ENCODE measurements around the gene CEP112. TPM values are rescaled to one million over a fixed set of nuclear protein-coding genes. Genes with fewer than 3 reads are reported as not detected.

Gene CEP112
- polyA plus RNA-seq, 1 experiment = 5.7 TPM

DNA sequence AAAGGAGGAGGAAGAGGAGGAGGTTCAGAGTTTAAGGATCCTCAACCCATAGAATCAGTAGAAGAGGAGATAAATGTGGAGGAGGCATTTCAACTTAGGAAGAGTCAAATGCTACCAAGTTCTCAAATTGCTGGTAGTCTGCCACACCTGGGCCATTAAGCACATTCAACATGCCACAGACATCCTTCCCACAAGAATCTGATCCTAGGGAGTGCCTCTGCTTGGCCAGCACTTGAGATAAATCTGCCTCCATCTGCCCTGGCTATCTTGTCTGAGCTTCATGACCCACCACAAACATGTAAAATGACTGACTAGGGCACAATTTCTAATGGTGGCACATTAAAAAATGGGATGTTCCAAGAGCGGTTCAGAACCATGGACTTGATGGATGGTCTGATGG lies 593.2 kb downstream of the CEP112 start:
- Histone ChIP-seq H3K4me3 (ENCODE audit: low read depth, low read length) (no peak overlapping the region), H3K9me3 (ENCODE audit: control insufficient read depth, insufficient read depth, low read length) (no peaks in the 10 kb centered on the region), H3K27me3 (ENCODE audit: control insufficient read depth, insufficient read depth, low read length) (peaks cover 7% of the 10 kb centered on the region), H3K27ac (ENCODE audit: low read depth, low read length) (no peak overlapping the region)
- CTCF ChIA-PET = no interaction called here
- TF ChIP-seq, protein P1, sequence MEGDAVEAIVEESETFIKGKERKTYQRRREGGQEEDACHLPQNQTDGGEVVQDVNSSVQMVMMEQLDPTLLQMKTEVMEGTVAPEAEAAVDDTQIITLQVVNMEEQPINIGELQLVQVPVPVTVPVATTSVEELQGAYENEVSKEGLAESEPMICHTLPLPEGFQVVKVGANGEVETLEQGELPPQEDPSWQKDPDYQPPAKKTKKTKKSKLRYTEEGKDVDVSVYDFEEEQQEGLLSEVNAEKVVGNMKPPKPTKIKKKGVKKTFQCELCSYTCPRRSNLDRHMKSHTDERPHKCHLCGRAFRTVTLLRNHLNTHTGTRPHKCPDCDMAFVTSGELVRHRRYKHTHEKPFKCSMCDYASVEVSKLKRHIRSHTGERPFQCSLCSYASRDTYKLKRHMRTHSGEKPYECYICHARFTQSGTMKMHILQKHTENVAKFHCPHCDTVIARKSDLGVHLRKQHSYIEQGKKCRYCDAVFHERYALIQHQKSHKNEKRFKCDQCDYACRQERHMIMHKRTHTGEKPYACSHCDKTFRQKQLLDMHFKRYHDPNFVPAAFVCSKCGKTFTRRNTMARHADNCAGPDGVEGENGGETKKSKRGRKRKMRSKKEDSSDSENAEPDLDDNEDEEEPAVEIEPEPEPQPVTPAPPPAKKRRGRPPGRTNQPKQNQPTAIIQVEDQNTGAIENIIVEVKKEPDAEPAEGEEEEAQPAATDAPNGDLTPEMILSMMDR (IDR thresholded peaks at IDR 0.05; ENCODE audit: low read depth, low read length) = no peak
- POLR2A ChIA-PET = no interaction called here
- no peak for DNase-seq (ENCODE audit: low read depth, low spot score)

DNA sequence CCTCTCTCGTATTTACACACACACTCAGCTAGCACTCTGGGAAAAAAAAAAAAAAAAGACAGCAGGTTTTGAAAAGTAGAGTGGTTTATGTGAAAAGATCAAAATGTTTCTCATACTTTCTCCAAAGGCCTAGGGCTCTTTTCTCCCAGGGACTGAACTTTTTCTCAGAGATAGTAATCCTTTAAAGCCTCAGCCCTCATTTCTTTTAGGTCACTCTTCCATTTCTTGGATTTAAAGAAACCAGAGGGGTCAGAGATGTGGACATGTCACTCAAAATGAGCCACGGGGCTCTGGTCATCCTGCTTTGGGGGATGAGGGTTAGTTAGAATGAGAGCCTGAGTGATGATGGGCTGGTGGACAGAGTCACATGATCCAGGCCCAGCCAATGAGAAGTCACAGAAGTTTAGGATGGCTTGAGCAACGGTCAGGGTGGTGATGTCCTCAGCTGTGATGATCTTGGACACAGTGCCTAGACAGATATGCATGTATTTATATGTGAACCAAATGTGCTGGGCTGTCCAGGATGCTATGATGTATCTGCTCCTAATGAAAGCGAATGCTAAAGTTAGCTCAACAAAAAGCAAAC lies 596.8 kb downstream of the CEP112 start:
- TF ChIP-seq, protein P1 (IDR thresholded peaks at IDR 0.05; ENCODE audit: low read depth, low read length) = no peak
- Histone ChIP-seq H3K27me3 (ENCODE audit: control insufficient read depth, insufficient read depth, low read length) (peaks cover 11% of the 10 kb centered on the region), H3K9me3 (ENCODE audit: control insufficient read depth, insufficient read depth, low read length) (no peaks in the 10 kb centered on the region), H3K4me3 (ENCODE audit: low read depth, low read length) (no peak overlapping the region), H3K27ac (ENCODE audit: low read depth, low read length) (no peak overlapping the region)
- DNase-seq (ENCODE audit: low read depth, low spot score) = no peak
- POLR2A ChIA-PET = no interaction called here
- CTCF ChIA-PET = no interaction called here

DNA sequence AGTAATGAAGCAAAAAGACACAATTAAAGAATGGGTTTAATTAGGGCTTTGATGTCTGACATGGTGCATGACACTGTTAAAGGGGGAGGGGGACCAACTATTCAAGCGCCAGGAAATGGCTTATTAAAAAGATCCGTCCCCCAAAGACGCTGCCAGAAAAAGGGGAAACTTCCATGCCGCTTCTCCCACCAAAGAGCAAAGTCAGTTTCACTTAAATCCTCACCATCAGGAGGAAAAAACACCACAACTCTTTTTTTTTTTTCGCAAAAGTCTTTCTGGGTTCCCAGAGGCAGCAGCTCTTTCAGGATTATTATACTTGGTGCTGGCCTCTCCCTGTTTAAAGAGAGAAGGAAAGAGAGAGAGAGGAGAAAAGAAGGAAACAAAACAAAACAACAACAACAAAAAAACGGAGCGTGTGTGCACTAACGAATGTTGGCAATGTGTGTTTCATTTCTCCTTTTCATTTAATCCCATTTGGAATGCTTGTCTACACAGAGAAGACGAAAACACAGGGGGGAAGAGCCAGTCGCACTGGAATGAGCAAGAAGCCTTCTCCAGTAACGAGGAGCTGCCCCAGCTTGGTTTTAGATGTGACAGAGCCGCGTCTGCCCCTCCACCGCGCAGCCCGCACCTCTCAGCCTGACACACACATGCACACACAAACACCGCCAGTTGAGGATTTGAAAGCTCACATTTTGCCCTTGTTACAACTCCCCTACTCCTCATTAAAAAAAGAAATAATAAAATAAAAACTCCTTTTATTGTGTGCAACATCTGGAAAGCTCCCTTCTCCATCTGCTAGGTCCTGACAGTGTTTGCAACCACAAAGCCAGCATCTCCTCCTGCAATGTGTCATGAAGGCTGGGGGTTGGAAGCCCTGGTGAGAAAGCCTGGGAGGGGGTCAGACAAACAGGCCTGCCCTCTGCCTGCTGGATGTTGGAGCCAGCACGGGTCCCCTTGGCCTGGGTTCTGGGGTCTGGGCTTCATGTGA lies 597.8 kb downstream of the CEP112 start:
- H3K27ac ChIP-seq (ENCODE audit: low read depth, low read length) = peak overlapping the region; percentile 11
- peak; percentile 6 for DNase-seq (ENCODE audit: low read depth, low spot score)
- POLR2A ChIA-PET = no interaction called here
- CTCF ChIA-PET = no interaction called here
- H3K4me3 ChIP-seq (ENCODE audit: low read depth, low read length) = peak overlapping the region; percentile 36
- H3K9me3 ChIP-seq (ENCODE audit: control insufficient read depth, insufficient read depth, low read length) = no peaks in the 10 kb centered on the region
- peaks cover 6% of the 10 kb centered on the region for H3K27me3 ChIP-seq (ENCODE audit: control insufficient read depth, insufficient read depth, low read length)
- TF ChIP-seq, protein P1 (IDR thresholded peaks at IDR 0.05; ENCODE audit: low read depth, low read length) = no peak

DNA sequence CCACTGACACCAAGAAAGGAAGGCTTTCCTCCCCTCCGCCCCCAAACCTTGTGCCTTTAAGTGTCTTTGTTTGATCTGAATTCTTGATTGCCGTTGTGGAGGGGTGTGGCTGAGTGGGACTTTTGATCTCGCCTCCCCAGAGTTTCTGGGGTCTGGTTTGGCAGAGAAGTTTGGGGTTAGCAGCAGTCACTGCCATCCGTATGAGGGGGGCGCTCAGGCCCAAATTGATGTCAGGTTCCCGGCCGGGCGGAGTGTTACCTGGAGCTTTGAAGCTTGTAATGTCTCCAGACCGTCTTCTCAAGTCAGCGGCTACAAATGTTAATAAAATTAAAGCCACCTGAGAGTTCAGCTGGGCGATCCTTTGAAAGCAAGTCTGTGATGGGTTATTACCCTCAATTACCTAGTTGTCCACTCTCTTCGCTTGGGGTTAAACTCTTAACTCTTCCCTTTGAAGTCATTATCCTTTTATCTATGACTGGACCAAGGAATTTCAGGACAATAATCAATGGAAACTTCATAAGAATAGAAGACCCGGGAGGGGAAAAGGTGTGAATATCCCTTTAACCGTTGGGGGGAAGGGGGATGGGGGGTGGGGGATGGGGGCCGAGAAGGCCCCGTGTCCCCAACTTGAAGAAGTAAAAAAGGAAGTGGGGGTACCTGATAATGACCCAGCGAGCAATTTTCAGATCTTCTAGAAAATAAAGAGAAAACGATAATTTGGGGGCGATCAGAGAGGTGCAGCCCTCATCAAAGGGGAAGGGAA lies 598.7 kb downstream of the CEP112 start:
- POLR2A ChIA-PET = no interaction called here
- H3K4me3 ChIP-seq (ENCODE audit: low read depth, low read length) = no peak overlapping the region
- no peaks in the 10 kb centered on the region for H3K9me3 ChIP-seq (ENCODE audit: control insufficient read depth, insufficient read depth, low read length)
- TF ChIP-seq, protein P1 (IDR thresholded peaks at IDR 0.05; ENCODE audit: low read depth, low read length) = no peak
- H3K27me3 ChIP-seq (ENCODE audit: control insufficient read depth, insufficient read depth, low read length) = peaks cover 7% of the 10 kb centered on the region
- no peak overlapping the region for H3K27ac ChIP-seq (ENCODE audit: low read depth, low read length)
- CTCF ChIA-PET = no interaction called here
- no peak for DNase-seq (ENCODE audit: low read depth, low spot score)

Data from AG04450 (cell line).